GM12878 (cell line): ENCODE results near the gene PTPRC. TPM values are rescaled to one million over a fixed set of nuclear protein-coding genes. Genes with fewer than 3 reads are reported as not detected.

Experiments used
- BCLAF1 ChIP-seq: fragments of 450-650 bp; IDR thresholded peaks from 2 replicates; pipeline ENCODE4 v1.6.1; 2017; ENCODE audit warnings: antibody characterized with exemption, mild to moderate bottlenecking, moderate library complexity
- BHLHE40 ChIP-seq, 2 experiments: fragments of 450-650 bp in 1 of 2; IDR thresholded peaks; 2 replicates each; pipeline ENCODE4 v1.6.1; 2011 to 2017; ENCODE audit warnings: low read depth in 2 of 2, borderline replicate concordance in 1 of 2, improper control_type of control experiment in 1 of 2, low read length in 1 of 2, mild to moderate bottlenecking in 1 of 2
- CUX1 ChIP-seq: IDR thresholded peaks from 2 replicates; pipeline ENCODE4 v1.6.1; 2012; ENCODE audit warnings: improper control_type of control experiment, low read depth, low read length; ENCODE audit not compliant: insufficient replicate concordance
- HSF1 ChIP-seq: fragments of 150-350 bp; IDR thresholded peaks from 2 replicates; pipeline ENCODE4 v1.6.1; 2014; ENCODE audit warnings: mild to moderate bottlenecking, low read depth, low read length
- MLLT1 ChIP-seq: fragments of 450-650 bp; IDR thresholded peaks from 2 replicates; pipeline ENCODE4 v1.6.1; 2016; ENCODE audit warnings: mild to moderate bottlenecking
- MXI1 ChIP-seq: fragments of 150-350 bp; IDR thresholded peaks from 2 replicates; pipeline ENCODE4 v1.6.1; 2011; ENCODE audit warnings: low read depth, mild to moderate bottlenecking, inconsistent platforms, low read length, improper control_type of control experiment
- NFXL1 ChIP-seq: fragments of 450-650 bp; IDR thresholded peaks from 2 replicates; pipeline ENCODE4 v1.6.1; 2017; ENCODE audit warnings: antibody characterized with exemption, mild to moderate bottlenecking, borderline replicate concordance
- NFYA ChIP-seq: IDR thresholded peaks from 2 replicates; pipeline ENCODE4 v1.6.1; 2011; ENCODE audit warnings: low read depth, mild to moderate bottlenecking, low read length, improper control_type of control experiment, borderline replicate concordance
- NR2F1 ChIP-seq: fragments of 450-650 bp; conservative IDR thresholded peaks from 2 replicates; pipeline ENCODE4 v1.6.1; 2017; ENCODE audit warnings: mild to moderate bottlenecking
- PAX8 ChIP-seq: fragments of 450-650 bp; IDR thresholded peaks from 2 replicates; pipeline ENCODE4 v1.6.1; 2017; ENCODE audit warnings: mild to moderate bottlenecking, moderate library complexity
- PML ChIP-seq: IDR thresholded peaks from 2 replicates; pipeline ENCODE4 v1.6.1; 2012; ENCODE audit warnings: low read length, inconsistent platforms
- POLR2AphosphoS2 ChIP-seq: IDR thresholded peaks from 2 replicates; pipeline ENCODE4 v1.6.1; 2011; ENCODE audit warnings: low read depth, mild to moderate bottlenecking, low read length, improper control_type of control experiment, moderate library complexity
- RELA ChIP-seq: fragments of 450-650 bp; IDR thresholded peaks from 2 replicates; pipeline ENCODE4 v1.8.0; 2014; ENCODE audit warnings: borderline replicate concordance; ENCODE audit not compliant: partially characterized antibody
- RFX5 ChIP-seq: IDR thresholded peaks from 2 replicates; pipeline ENCODE4 v1.6.1; 2011; ENCODE audit warnings: low read depth, low read length, improper control_type of control experiment
- SIN3A ChIP-seq: IDR thresholded peaks from 2 replicates; pipeline ENCODE4 v1.6.1; 2012; ENCODE audit warnings: low read depth, low read length, improper control_type of control experiment
- SREBF2 ChIP-seq: IDR thresholded peaks from 2 replicates; pipeline ENCODE4 v1.6.1; 2012; ENCODE audit warnings: mild to moderate bottlenecking, low read length
- WRNIP1 ChIP-seq: IDR thresholded peaks from 2 replicates; pipeline ENCODE4 v1.6.1; 2011; ENCODE audit warnings: low read depth, low read length, improper control_type of control experiment, borderline replicate concordance
- ZBED1 ChIP-seq: IDR thresholded peaks from 2 replicates; pipeline ENCODE4 v1.6.1; 2016; ENCODE audit warnings: borderline replicate concordance
- ZNF207 ChIP-seq: fragments of 450-650 bp; IDR thresholded peaks from 2 replicates; pipeline ENCODE4 v1.6.1; 2014; ENCODE audit warnings: antibody characterized with exemption, mild to moderate bottlenecking, borderline replicate concordance
- ZNF384 ChIP-seq: IDR thresholded peaks from 2 replicates; pipeline ENCODE4 v1.6.1; 2012; ENCODE audit warnings: low read depth, mild to moderate bottlenecking, low read length, improper control_type of control experiment, borderline replicate concordance
- polyA plus RNA-seq, 11 experiments: library from polyadenylated mRNA; depleted of rRNA in 4 of 11; unstranded in 6 of 11; stranded (reverse) in 5 of 11; fragments of >200 nt; fragmentation: Nextera tagmentation in 4 of 11; fragmentation: Illumina TruSeq in 1 of 11; extraction: Ambion mirVana in 4 of 11; extraction: Trizol in 1 of 11; gene quantifications; 1 replicate in 1 of 11; 2 replicates in 10 of 11; pipeline versions ENCODE4 v1.2.1 to v1.2.3, GENCODE V29; 2011 to 2016; ENCODE audit warnings: inconsistent platforms in 2 of 11, missing spikeins in 2 of 11, low read depth in 1 of 11
- total RNA-seq, 4 experiments: library from RNA; depleted of rRNA in 3 of 4; stranded (reverse); fragments of >200 nt in 3 of 4; fragmentation: Illumina TruSeq in 1 of 4; extraction: Trizol in 1 of 4; gene quantifications; 2 replicates each; pipeline versions ENCODE4 v1.2.1 to v1.2.3, GENCODE V29; 2013 to 2021

PTPRC gene
- total and polyA plus RNA-seq, 10 of the 15 experiments (the other 5 are each of a cell fraction or from before 2014, with no cell fraction given): 72.9 to 221 (median 118) TPM

GRCh38 chr1:198669023-198669698 is 30.3 kb downstream of the PTPRC start (continued):
- TF ChIP-seq CUX1: no peak
- TF ChIP-seq RFX5: no peak
- TF ChIP-seq BHLHE40 (IDR thresholded peaks at IDR 0.05; ENCODE audit: borderline replicate concordance in 1 of 2, low read depth in 2 of 2, low read length in 1 of 2): peak in 1 of 2 experiments; percentile 22; a peak in 1 of 4 replicates
- no peak for TF ChIP-seq MLLT1
- TF ChIP-seq NFYA: no peak
- no peak for TF ChIP-seq ZBED1
- TF ChIP-seq SREBF2: no peak
- TF ChIP-seq PAX8: no peak
- no peak for TF ChIP-seq POLR2AphosphoS2
- no peak for TF ChIP-seq BCLAF1
- TF ChIP-seq PML: peak; percentile 6; the same call in 1 of the 2 replicates
- no peak for TF ChIP-seq NR2F1
- no peak for TF ChIP-seq SIN3A
- no peak for TF ChIP-seq HSF1
- no peak for TF ChIP-seq WRNIP1
- TF ChIP-seq ZNF207: no peak
- no peak for TF ChIP-seq NFXL1
- TF ChIP-seq RELA: no peak
- no peak for TF ChIP-seq ZNF384
- no peak for TF ChIP-seq MXI1
